IMR-90 (cell line): ENCODE measurements around the gene SYMPK. TPM values are rescaled to one million over a fixed set of nuclear protein-coding genes. Genes with fewer than 3 reads are reported as not detected.

Experiments used
- ATAC-seq: fragments of 200-7000 bp; cut with Tn5 transposase; 2 replicates; pipeline ENCODE4 v1.9.1; 2020; ENCODE audit warnings: low read depth, mild to moderate bottlenecking, moderate library complexity
- BruUV-seq: library from RNA; stranded (reverse); fragments of 400-500 nt; replicated peaks from 2 replicates; lab custom pipeline; 2021; lab: Mats Ljungman, UMichigan
- CTCF ChIA-PET: fragments of 300-600 bp; formaldehyde crosslinking; extraction: SDS; loops from one replicate; lab custom pipeline; 2021; ENCODE audit warnings: antibody characterized with exemption; lab: Yijun Ruan, JAX
- POLR2A ChIA-PET: fragments of 300-600 bp; sonication (Branson Sonifier 250); formaldehyde crosslinking; loops from one replicate; lab custom pipeline; 2022; ENCODE audit warnings: antibody characterized with exemption; ENCODE audit not compliant: unreplicated experiment; lab: Charles Lee
- DNase-seq: peaks from one replicate; pipeline ENCODE4 v3.0.0; 2013
- H2AFZ ChIP-seq: replicated peaks from 2 replicates; pipeline ENCODE3; 2013; ENCODE audit warnings: low read length, mild to moderate bottlenecking; ENCODE audit not compliant: poor library complexity
- H2AK5ac ChIP-seq: 2 replicates; pipeline ENCODE4 v1.6.1; 2013; ENCODE audit warnings: low read depth, low read length, inconsistent platforms
- H2AK9ac ChIP-seq: replicated peaks from 2 replicates; pipeline ENCODE3; 2013; ENCODE audit warnings: mild to moderate bottlenecking, low read depth, low read length, moderate library complexity; ENCODE audit not compliant: poor library complexity
- H2BK120ac ChIP-seq: 2 replicates; pipeline ENCODE4 v1.6.1; 2013; ENCODE audit warnings: low read depth, low read length, inconsistent platforms
- H2BK15ac ChIP-seq: 3 replicates; pipeline ENCODE4 v1.6.1; 2013; ENCODE audit warnings: low read depth, low read length, inconsistent platforms
- H2BK20ac ChIP-seq: 2 replicates; pipeline ENCODE4 v1.6.1; 2013; ENCODE audit warnings: low read depth, mild to moderate bottlenecking, inconsistent platforms, low read length, moderate library complexity
- H2BK5ac ChIP-seq: 2 replicates; pipeline ENCODE4 v1.6.1; 2013; ENCODE audit warnings: mild to moderate bottlenecking, low read depth, low read length, inconsistent platforms; ENCODE audit not compliant: poor library complexity, severe bottlenecking
- H3K14ac ChIP-seq: replicated peaks from 2 replicates; pipeline ENCODE4 v1.6.1; 2013; ENCODE audit warnings: low read depth, low read length, inconsistent platforms
- H3K18ac ChIP-seq: 2 replicates; pipeline ENCODE4 v1.6.1; 2013; ENCODE audit warnings: low read depth, low read length, control low read depth
- H3K23ac ChIP-seq: 2 replicates; pipeline ENCODE4 v1.6.1; 2013; ENCODE audit warnings: low read depth, low read length, inconsistent platforms
- H3K27ac ChIP-seq: 2 replicates; pipeline ENCODE4 v1.5.1; 2013; ENCODE audit warnings: mild to moderate bottlenecking, control low read depth, low read length; ENCODE audit not compliant: insufficient read depth
- H3K27me3 ChIP-seq: 2 replicates; pipeline ENCODE4 v1.6.1; 2013; ENCODE audit warnings: low read length; ENCODE audit not compliant: control insufficient read depth, insufficient read depth
- H3K36me3 ChIP-seq: 2 replicates; pipeline ENCODE4 v1.6.1; 2013; ENCODE audit warnings: low read length, mixed read lengths; ENCODE audit not compliant: control insufficient read depth, insufficient read depth
- H3K4ac ChIP-seq: 2 replicates; pipeline ENCODE4 v1.6.1; 2013; ENCODE audit warnings: low read depth, low read length, inconsistent platforms
- H3K4me1 ChIP-seq: 2 replicates; pipeline ENCODE4 v1.6.1; 2013; ENCODE audit warnings: low read length, mixed read lengths; ENCODE audit not compliant: control insufficient read depth, insufficient read depth
- H3K4me2 ChIP-seq: 2 replicates; pipeline ENCODE4 v1.6.1; 2013; ENCODE audit warnings: low read depth, mild to moderate bottlenecking, control low read depth, low read length, moderate library complexity
- H3K4me3 ChIP-seq: 2 replicates; pipeline ENCODE4 v1.5.1; 2013; ENCODE audit warnings: low read depth, mild to moderate bottlenecking, control low read depth, low read length, moderate library complexity; ENCODE audit not compliant: insufficient read depth
- H3K56ac ChIP-seq: 2 replicates; pipeline ENCODE4 v1.6.1; 2013; ENCODE audit warnings: low read length, inconsistent platforms; ENCODE audit not compliant: insufficient read depth; ENCODE audit errors: extremely low read depth
- H3K79me1 ChIP-seq, 2 experiments: 2 replicates each; pipeline ENCODE4 v1.6.1; 2013; ENCODE audit warnings: low read length in 2 of 2, inconsistent platforms in 1 of 2, low read depth in 1 of 2
- H3K9ac ChIP-seq: 2 replicates; pipeline ENCODE4 v1.6.1; 2013; ENCODE audit warnings: low read depth, low read length, control low read depth
- H3K9me1 ChIP-seq: 2 replicates; pipeline ENCODE4 v1.6.1; 2013; ENCODE audit warnings: low read length, inconsistent platforms; ENCODE audit not compliant: insufficient read depth
- H3K9me3 ChIP-seq: 2 replicates; pipeline ENCODE4 v1.6.1; 2013; ENCODE audit warnings: low read length; ENCODE audit not compliant: control insufficient read depth, insufficient read depth
- H4K20me1 ChIP-seq: 2 replicates; pipeline ENCODE4 v1.6.1; 2013; ENCODE audit warnings: low read length, inconsistent platforms; ENCODE audit not compliant: insufficient read depth
- H4K5ac ChIP-seq: 2 replicates; pipeline ENCODE4 v1.6.1; 2013; ENCODE audit warnings: mild to moderate bottlenecking, low read depth, low read length, control low read depth
- H4K8ac ChIP-seq, 2 experiments: 2 replicates each; pipeline ENCODE4 v1.6.1; 2013; ENCODE audit warnings: low read depth in 2 of 2, low read length in 2 of 2, control low read depth in 1 of 2, inconsistent platforms in 1 of 2
- H4K91ac ChIP-seq: 2 replicates; pipeline ENCODE4 v1.6.1; 2013; ENCODE audit warnings: low read depth, low read length, inconsistent platforms; ENCODE audit not compliant: insufficient read depth
- BHLHE40 ChIP-seq: fragments of 150-350 bp; IDR thresholded peaks from 2 replicates; pipeline ENCODE4 v1.6.1; 2016; ENCODE audit warnings: mild to moderate bottlenecking, low read depth, low read length
- CEBPB ChIP-seq: IDR thresholded peaks from 2 replicates; pipeline ENCODE4 v1.6.1; 2012; ENCODE audit warnings: low read depth, low read length, improper control_type of control experiment
- CHD1 ChIP-seq: IDR thresholded peaks from 2 replicates; pipeline ENCODE4 v1.6.1; 2012; ENCODE audit warnings: low read depth, low read length, improper control_type of control experiment
- CTCF ChIP-seq: conservative IDR thresholded peaks from 2 replicates; pipeline ENCODE4 v1.5.1; 2012; ENCODE audit warnings: mild to moderate bottlenecking, low read depth, low read length, improper control_type of control experiment
- ELK1 ChIP-seq: fragments of 150-350 bp; IDR thresholded peaks from 2 replicates; pipeline ENCODE4 v1.6.1; 2016; ENCODE audit warnings: low read depth, mild to moderate bottlenecking, low read length, moderate library complexity, borderline replicate concordance
- FOS ChIP-seq: fragments of 150-350 bp; IDR thresholded peaks from 2 replicates; pipeline ENCODE4 v1.6.1; 2016; ENCODE audit warnings: low read depth, low read length
- MAFK ChIP-seq: IDR thresholded peaks from 2 replicates; pipeline ENCODE4 v1.6.1; 2012; ENCODE audit warnings: low read depth, low read length, improper control_type of control experiment
- NFE2L2 ChIP-seq: fragments of 150-350 bp; IDR thresholded peaks from 2 replicates; pipeline ENCODE4 v1.6.1; 2016; ENCODE audit warnings: low read depth, mild to moderate bottlenecking, low read length
- POLR2A ChIP-seq: IDR thresholded peaks from 2 replicates; pipeline ENCODE4 v1.6.1; 2012; ENCODE audit warnings: mild to moderate bottlenecking, low read depth, low read length
- RAD21 ChIP-seq: IDR thresholded peaks from 2 replicates; pipeline ENCODE4 v1.6.1; 2012; ENCODE audit warnings: low read length, improper control_type of control experiment
- RCOR1 ChIP-seq: IDR thresholded peaks from 2 replicates; pipeline ENCODE4 v1.6.1; 2012; ENCODE audit warnings: mild to moderate bottlenecking, low read length, improper control_type of control experiment; ENCODE audit not compliant: insufficient replicate concordance
- SMC3 ChIP-seq: fragments of 150-350 bp; IDR thresholded peaks from 2 replicates; pipeline ENCODE4 v1.6.1; 2016; ENCODE audit warnings: low read depth, mild to moderate bottlenecking, antibody characterized with exemption, low read length, moderate library complexity
- USF2 ChIP-seq: fragments of 150-350 bp; IDR thresholded peaks from 2 replicates; pipeline ENCODE4 v1.6.1; 2017; ENCODE audit warnings: mild to moderate bottlenecking, antibody characterized with exemption, low read length, low read depth
- WGBS, 2 experiments: methylation state at CpG; one replicate each; pipeline versions ENCODE4 v1.1.5 to v1.1.7; 2013; ENCODE audit warnings: missing lambda C conversion rate in 2 of 2; ENCODE audit not compliant: insufficient read length in 1 of 2; ENCODE audit errors: extremely low coverage in 2 of 2; 5-methylcytosine and 5-hydroxymethylcytosine counted together
- dilution Hi-C: fragments of 300-500 bp; cut with HindIII; formaldehyde crosslinking; loops from one replicate; pipeline ENCODE4 v1.14.3; 2018; ENCODE audit warnings: low sequenced_read_pairs; ENCODE audit not compliant: unreplicated experiment
- in situ Hi-C: fragments of 300-500 bp; cut with MboI; formaldehyde crosslinking; loops from 3 replicates; pipeline ENCODE4 v1.14.3; 2019; ENCODE audit warnings: low sequenced_read_pairs, inconsistent platforms, mixed read lengths
- intact Hi-C: fragments of 100-400 bp; cut with micrococcal nuclease; formaldehyde crosslinking; loops from 2 replicates; pipeline ENCODE4 v1.10.0; 2022
- polyA plus RNA-seq, 3 experiments: library from polyadenylated mRNA; depleted of rRNA; stranded (reverse); fragments of >200 nt; gene quantifications; 2 replicates each; pipeline ENCODE4 v1.2.3, GENCODE V29; 2012; ENCODE audit warnings: low replicate concordance in 1 of 3
- total RNA-seq: library from RNA; depleted of rRNA; stranded (reverse); fragments of >200 nt; gene quantifications from 2 replicates; pipeline ENCODE4 v1.2.3, GENCODE V29; 2012

Gene SYMPK
- total and polyA plus RNA-seq, 2 of the 4 experiments (the other 2 are of a cell fraction), result 35.3 to 71.5 TPM

- Histone ChIP-seq H3K4me2 (no peak overlapping the region; the same call in 1 of the 2 replicates), H3K9me1 (peaks cover 5% of the 10 kb centered on the region), H3K18ac (no peak overlapping the region), H3K56ac (no peak overlapping the region), H2BK5ac (no peak overlapping the region), H3K4me3 (no peak overlapping the region), H3K14ac (no peak overlapping the region), H2AFZ (peak overlapping the region; percentile 67), H4K8ac (no peak overlapping the region), H3K9ac (no peak overlapping the region), H4K20me1 (peaks cover 4% of the 10 kb centered on the region; the same call in 1 of the 2 replicates), H2AK9ac (no peak overlapping the region), H3K4ac (no peak overlapping the region), H4K91ac (no peak overlapping the region), H3K23ac (no peak overlapping the region), H2BK120ac (no peak overlapping the region), H3K27ac (no peak overlapping the region), H3K9me3 (no peaks in the 10 kb centered on the region), H4K5ac (no peak overlapping the region), H2BK20ac (no peak overlapping the region), H3K36me3 (peaks cover 18% of the 10 kb centered on the region), H3K4me1 (peaks cover 6% of the 10 kb centered on the region), H3K79me1 (peaks cover 10 to 37% of the 10 kb centered on the region in 2 experiments), H2BK15ac (no peak overlapping the region), H2AK5ac (no peak overlapping the region; the same call in 1 of the 2 replicates), H3K27me3 (no peaks in the 10 kb centered on the region)
- in situ Hi-C loops, result no loop called here
- dilution Hi-C loops, result no loop called here
- ATAC-seq (no peak), DNase-seq (no peak)
- POLR2A ChIA-PET, result interaction anchor here (0.7 to 1.5 kb wide), 4 partner anchors 8 to 24 kb away, joined by 5 to 13 read pairs (median 7); partner anchors contain the start of genes DMPK and SIX5
- intact Hi-C loops, result no loop called here
- CTCF ChIA-PET, result no interaction called here
- TF ChIP-seq CEBPB, result no peak
- TF ChIP-seq BHLHE40, result no peak
- TF ChIP-seq NFE2L2, result no peak
- TF ChIP-seq CTCF, result no peak
- TF ChIP-seq FOS, result no peak
- no peak for TF ChIP-seq USF2
- TF ChIP-seq CHD1, result no peak
- TF ChIP-seq ELK1, result no peak
- no peak for TF ChIP-seq POLR2A
- no peak for TF ChIP-seq RAD21
- no peak for TF ChIP-seq RCOR1
- no peak for TF ChIP-seq SMC3
- TF ChIP-seq MAFK, result no peak
- 33% methylated on average over 3 of the region's 3 CpGs; no CpG with 5 or more reads in 1 of the 2 experiments for WGBS, 2 experiments
- no TSS peak for BruUV-seq
Measured at GRCh38 chr19:45793178-45793564, 69.8 kb downstream of the SYMPK start.
